ENCODE data around the gene CCDC174.

GRCh38 chr3:14634763-14635400 lies 16.7 kb upstream of the CCDC174 start:
- TF ChIP-seq CTCF (IDR thresholded peaks at IDR 0.05) = no peak
- no peak for TF ChIP-seq POLR2A (IDR thresholded peaks at IDR 0.05)

All from thyroid gland (tissue), 4 donors.